ENCODE data around the gene TCHHL1. TPM values are rescaled to one million over a fixed set of nuclear protein-coding genes. Genes with fewer than 3 reads are reported as not detected.

Gene TCHHL1
- not detected in 2 replicates for total RNA-seq

DNA sequence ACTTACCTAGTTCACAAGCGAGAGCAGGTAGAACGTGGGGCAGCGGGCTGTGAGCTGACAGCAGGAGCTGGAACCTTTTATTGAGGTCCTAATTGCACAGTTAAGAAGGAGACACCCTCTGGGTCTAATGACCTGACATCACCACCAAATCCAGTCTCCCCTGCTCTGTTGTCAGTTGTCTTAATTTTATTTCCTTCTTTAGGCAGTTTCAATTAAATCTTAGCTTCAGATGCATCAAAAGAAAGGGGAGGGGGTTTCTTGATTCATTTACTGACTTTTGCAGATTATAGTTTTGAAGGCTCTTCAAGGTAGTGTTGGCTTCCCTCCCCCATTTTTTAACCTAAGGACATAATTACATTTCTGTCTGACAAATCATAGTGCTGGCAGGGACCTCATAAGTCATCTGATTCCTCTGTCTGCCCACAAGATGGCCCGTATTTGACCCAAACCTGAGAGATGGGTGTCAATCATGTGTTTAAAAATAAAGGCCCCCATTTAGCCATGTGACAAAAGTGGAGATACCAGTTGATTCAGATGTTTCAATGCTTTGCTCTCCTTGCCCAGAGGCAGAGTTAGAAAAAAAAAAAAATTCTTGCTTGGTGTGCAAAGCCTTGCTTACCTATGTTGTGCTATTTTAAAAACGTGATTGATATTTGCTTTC lies at the start of gene TCHHL1:
TSS of gene TCHHL1 (minus strand) at position 51 of the 661 bp plus-strand sequence. CDS start 921 bp downstream, outside the sequence.

GRCh38 chr1:152115344-152115743 lies 26.5 kb upstream of the TCHHL1 start, which contains the start of gene TCHH:
Gene TCHH (minus strand): TSS chr1:152115444. CDS start chr1:152114080, 1,364 bp downstream.

DNA sequence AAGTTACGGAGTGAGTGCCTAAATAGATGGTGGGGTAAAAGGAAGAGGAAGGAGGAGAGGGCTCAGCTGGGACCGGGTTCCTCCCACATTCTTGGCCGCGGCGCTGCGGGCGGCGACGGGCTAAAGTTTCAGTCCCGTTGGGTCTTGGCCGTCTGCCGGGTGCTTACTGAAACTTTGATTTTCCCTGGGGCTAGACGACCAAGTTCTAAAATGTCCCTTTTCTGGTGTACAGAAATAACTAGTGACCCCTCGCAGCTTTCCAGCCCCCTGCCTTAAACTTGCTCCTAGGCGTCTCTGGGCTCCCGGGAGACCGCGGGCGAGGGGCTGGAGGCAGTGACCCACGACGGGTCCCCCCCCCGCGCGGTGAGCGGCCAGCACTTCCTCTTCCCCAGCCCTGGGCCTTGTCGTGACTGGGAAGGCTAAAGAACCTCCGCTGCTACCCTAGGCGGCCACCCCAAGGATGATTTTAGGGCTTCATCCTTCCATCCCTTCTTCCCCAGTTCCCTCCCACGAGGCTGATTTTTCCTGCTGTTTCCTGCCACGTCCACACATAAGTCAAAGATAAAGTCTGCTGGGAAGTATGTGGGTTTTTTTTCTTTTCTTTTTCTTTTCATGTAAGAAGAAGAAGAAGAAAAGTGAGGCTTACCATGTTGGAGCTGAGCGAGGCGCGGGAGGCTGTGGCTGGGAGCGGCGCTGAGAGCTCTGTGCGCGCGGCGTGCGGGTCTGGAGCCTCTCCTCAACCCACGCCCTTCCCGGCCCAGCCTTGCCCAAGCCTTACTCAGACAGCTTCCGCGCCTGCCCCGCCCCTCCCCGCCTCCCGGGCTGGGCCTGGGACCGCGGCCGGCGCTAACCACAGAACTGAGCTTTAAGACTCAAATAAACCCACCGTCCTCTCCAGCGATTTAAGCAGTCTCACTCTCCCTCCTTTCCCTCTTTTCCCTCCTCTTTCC lies 52.3 kb downstream of the TCHHL1 start, which contains the start of gene S100A11:
TSS of gene S100A11 (minus strand) at position 738 of the 950 bp plus-strand sequence. CDS start at position 649, 89 bp downstream.

Other genes starting within 250 kb of the TCHHL1 start
- not detected in 2 replicates for gene C2CD4D, start 249.2 kb downstream of the TCHHL1 start, total RNA-seq
- not detected in 2 replicates for gene THEM5, start 235.4 kb downstream of the TCHHL1 start, total RNA-seq
- 10.4 and 18.6 TPM in 2 replicates for gene THEM4, start 179.6 kb downstream of the TCHHL1 start, total RNA-seq
- 247 and 259 TPM in 2 replicates for gene S100A10, start 95.2 kb downstream of the TCHHL1 start, total RNA-seq
- gene S100A11, start 52.1 kb downstream of the TCHHL1 start, total RNA-seq: 391 and 483 TPM in 2 replicates
- not detected in 2 replicates for gene TCHH, start 26.4 kb upstream of the TCHHL1 start, total RNA-seq
- gene RPTN, start 70.2 kb upstream of the TCHHL1 start, total RNA-seq: not detected in 2 replicates
- gene HRNR, start 135.1 kb upstream of the TCHHL1 start, total RNA-seq: not detected in 2 replicates
- gene FLG, start 236.2 kb upstream of the TCHHL1 start, total RNA-seq: not detected in 2 replicates

Measured in cardiac atrium fibroblast (primary cell).